GM23338 (cell line): ENCODE results near the gene MBD3L5.

Experiments
- EZH2 ChIP-seq: fragments of 200-600 bp; sonication (generic); IDR thresholded peaks from one replicate; pipeline ENCODE4 v1.8.0; 2017; ENCODE audit warnings: antibody characterized with exemption, mild to moderate bottlenecking, low read depth; ENCODE audit not compliant: unreplicated experiment
- EZH2phosphoT487 ChIP-seq: fragments of 200-600 bp; sonication (generic); IDR thresholded peaks from one replicate; pipeline ENCODE4 v1.8.1; 2018; ENCODE audit warnings: antibody characterized with exemption; ENCODE audit not compliant: unreplicated experiment
- JUNB ChIP-seq: IDR thresholded peaks from one replicate; pipeline ENCODE4 v1.6.1; 2016; ENCODE audit warnings: antibody characterized with exemption; ENCODE audit not compliant: unreplicated experiment
- NANOG ChIP-seq: IDR thresholded peaks from 2 replicates; pipeline ENCODE4 v1.6.1; 2016; ENCODE audit warnings: antibody characterized with exemption, borderline replicate concordance
- POLR2AphosphoS5 ChIP-seq: IDR thresholded peaks from 2 replicates; pipeline ENCODE4 v1.6.1; 2016; ENCODE audit warnings: antibody characterized with exemption, low read depth
- TF ChIP-seq, protein P1 (sequence below), 2 experiments: fragments of 200-600 bp in 1 of 2; sonication (generic) in 1 of 2; conservative IDR thresholded peaks; 2 replicates each; pipeline versions ENCODE4 v1.5.1 to v1.6.1; 2016 to 2017; ENCODE audit warnings: antibody characterized with exemption in 2 of 2, low read depth in 2 of 2, mild to moderate bottlenecking in 2 of 2, moderate library complexity in 1 of 2
- TF ChIP-seq, protein P2 (sequence below): IDR thresholded peaks from one replicate; pipeline ENCODE4 v1.6.1; 2018; ENCODE audit warnings: antibody characterized with exemption; ENCODE audit not compliant: unreplicated experiment

DNA sequence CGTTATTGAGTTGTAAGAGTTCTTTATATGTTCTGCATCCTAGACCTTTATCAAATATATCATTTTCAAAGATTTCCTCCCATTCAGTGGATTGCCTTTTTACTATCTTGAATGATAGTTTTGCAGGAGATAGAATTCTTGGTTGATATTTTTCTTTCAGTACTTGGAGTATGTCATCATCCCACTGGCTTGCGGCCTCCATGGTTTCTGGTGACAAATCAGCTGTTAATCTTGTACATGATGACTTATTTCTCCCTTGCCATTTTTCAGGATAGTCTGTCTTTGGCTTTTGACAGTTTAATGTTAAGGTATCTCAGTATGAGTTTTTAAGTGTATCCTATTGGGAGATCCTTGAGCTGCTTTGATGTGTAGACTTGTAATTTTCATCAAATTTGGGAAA is 47.6 kb downstream of the MBD3L5 start:
- no peak for TF ChIP-seq POLR2AphosphoS5
- no peak for TF ChIP-seq EZH2
- TF ChIP-seq, protein P1, sequence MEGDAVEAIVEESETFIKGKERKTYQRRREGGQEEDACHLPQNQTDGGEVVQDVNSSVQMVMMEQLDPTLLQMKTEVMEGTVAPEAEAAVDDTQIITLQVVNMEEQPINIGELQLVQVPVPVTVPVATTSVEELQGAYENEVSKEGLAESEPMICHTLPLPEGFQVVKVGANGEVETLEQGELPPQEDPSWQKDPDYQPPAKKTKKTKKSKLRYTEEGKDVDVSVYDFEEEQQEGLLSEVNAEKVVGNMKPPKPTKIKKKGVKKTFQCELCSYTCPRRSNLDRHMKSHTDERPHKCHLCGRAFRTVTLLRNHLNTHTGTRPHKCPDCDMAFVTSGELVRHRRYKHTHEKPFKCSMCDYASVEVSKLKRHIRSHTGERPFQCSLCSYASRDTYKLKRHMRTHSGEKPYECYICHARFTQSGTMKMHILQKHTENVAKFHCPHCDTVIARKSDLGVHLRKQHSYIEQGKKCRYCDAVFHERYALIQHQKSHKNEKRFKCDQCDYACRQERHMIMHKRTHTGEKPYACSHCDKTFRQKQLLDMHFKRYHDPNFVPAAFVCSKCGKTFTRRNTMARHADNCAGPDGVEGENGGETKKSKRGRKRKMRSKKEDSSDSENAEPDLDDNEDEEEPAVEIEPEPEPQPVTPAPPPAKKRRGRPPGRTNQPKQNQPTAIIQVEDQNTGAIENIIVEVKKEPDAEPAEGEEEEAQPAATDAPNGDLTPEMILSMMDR (conservative IDR thresholded peaks at IDR 0.05; ENCODE audit: low read depth in 2 of 2) = no peak
- TF ChIP-seq JUNB = no peak
- TF ChIP-seq, protein P2, sequence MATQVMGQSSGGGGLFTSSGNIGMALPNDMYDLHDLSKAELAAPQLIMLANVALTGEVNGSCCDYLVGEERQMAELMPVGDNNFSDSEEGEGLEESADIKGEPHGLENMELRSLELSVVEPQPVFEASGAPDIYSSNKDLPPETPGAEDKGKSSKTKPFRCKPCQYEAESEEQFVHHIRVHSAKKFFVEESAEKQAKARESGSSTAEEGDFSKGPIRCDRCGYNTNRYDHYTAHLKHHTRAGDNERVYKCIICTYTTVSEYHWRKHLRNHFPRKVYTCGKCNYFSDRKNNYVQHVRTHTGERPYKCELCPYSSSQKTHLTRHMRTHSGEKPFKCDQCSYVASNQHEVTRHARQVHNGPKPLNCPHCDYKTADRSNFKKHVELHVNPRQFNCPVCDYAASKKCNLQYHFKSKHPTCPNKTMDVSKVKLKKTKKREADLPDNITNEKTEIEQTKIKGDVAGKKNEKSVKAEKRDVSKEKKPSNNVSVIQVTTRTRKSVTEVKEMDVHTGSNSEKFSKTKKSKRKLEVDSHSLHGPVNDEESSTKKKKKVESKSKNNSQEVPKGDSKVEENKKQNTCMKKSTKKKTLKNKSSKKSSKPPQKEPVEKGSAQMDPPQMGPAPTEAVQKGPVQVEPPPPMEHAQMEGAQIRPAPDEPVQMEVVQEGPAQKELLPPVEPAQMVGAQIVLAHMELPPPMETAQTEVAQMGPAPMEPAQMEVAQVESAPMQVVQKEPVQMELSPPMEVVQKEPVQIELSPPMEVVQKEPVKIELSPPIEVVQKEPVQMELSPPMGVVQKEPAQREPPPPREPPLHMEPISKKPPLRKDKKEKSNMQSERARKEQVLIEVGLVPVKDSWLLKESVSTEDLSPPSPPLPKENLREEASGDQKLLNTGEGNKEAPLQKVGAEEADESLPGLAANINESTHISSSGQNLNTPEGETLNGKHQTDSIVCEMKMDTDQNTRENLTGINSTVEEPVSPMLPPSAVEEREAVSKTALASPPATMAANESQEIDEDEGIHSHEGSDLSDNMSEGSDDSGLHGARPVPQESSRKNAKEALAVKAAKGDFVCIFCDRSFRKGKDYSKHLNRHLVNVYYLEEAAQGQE = no peak
- TF ChIP-seq EZH2phosphoT487 = no peak
- no peak for TF ChIP-seq NANOG
